ENCODE results near the gene KDM4B.

DNA sequence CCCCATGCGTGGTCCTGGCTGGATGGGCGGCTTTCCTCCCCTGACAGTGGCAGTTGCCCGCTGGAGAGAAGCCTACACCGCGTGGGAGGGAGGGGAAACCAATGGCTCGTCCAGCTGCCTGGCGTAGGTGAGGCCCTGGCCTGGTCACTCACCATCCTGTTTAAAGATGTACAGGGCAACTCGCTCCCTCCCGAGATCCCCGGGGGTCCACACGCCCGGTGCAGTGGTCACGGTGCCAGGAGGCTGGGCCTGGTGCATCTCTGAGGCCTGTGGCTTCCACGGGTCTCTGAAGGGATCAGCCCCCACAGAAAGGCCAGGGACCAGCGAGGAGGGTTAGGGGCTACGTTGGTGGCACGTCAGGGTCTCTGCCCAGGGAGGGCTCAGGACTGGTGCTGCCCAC lies 156.5 kb downstream of the KDM4B start:
- TF ChIP-seq, protein P1, sequence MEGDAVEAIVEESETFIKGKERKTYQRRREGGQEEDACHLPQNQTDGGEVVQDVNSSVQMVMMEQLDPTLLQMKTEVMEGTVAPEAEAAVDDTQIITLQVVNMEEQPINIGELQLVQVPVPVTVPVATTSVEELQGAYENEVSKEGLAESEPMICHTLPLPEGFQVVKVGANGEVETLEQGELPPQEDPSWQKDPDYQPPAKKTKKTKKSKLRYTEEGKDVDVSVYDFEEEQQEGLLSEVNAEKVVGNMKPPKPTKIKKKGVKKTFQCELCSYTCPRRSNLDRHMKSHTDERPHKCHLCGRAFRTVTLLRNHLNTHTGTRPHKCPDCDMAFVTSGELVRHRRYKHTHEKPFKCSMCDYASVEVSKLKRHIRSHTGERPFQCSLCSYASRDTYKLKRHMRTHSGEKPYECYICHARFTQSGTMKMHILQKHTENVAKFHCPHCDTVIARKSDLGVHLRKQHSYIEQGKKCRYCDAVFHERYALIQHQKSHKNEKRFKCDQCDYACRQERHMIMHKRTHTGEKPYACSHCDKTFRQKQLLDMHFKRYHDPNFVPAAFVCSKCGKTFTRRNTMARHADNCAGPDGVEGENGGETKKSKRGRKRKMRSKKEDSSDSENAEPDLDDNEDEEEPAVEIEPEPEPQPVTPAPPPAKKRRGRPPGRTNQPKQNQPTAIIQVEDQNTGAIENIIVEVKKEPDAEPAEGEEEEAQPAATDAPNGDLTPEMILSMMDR (IDR thresholded peaks at IDR 0.05; ENCODE audit: low read depth, low read length, poor library complexity, severe bottlenecking): no peak
- TF ChIP-seq EZH2phosphoT487 (IDR thresholded peaks at IDR 0.05; ENCODE audit: borderline replicate concordance, low read length): no peak
